ENCODE data around the gene KLHL29. TPM values are rescaled to one million over a fixed set of nuclear protein-coding genes. Genes with fewer than 3 reads are reported as not detected.

Gene KLHL29
- total RNA-seq, 1 donor from 2014 or later: 5.0 TPM

DNA sequence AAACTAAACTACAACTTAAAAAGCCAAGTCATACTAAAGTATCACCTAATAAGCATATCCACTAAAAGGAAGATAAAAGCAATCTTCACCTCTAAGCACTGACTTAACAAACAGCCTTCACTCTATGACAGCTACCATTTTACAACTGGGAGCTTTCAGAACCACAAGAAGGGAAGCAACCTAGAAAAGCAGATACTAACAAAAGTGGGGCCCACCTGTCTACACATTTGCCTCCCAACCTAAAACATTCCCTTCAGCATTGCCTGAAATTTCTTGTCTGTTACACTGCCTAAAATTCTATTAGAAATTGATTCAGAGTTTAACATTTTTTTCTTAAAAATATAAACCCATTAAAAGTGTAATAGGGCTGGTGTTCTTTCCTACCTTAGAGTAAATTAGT is 370.0 kb downstream of the KLHL29 start:
- no peak overlapping the region for H3K4me3 Mint-ChIP-seq (ENCODE audit: unreplicated experiment)
- TF ChIP-seq, protein P1, sequence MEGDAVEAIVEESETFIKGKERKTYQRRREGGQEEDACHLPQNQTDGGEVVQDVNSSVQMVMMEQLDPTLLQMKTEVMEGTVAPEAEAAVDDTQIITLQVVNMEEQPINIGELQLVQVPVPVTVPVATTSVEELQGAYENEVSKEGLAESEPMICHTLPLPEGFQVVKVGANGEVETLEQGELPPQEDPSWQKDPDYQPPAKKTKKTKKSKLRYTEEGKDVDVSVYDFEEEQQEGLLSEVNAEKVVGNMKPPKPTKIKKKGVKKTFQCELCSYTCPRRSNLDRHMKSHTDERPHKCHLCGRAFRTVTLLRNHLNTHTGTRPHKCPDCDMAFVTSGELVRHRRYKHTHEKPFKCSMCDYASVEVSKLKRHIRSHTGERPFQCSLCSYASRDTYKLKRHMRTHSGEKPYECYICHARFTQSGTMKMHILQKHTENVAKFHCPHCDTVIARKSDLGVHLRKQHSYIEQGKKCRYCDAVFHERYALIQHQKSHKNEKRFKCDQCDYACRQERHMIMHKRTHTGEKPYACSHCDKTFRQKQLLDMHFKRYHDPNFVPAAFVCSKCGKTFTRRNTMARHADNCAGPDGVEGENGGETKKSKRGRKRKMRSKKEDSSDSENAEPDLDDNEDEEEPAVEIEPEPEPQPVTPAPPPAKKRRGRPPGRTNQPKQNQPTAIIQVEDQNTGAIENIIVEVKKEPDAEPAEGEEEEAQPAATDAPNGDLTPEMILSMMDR (IDR thresholded peaks at IDR 0.05): no peak
- H3K27me3 Mint-ChIP-seq (ENCODE audit: unreplicated experiment): no peaks in the 10 kb centered on the region
- no peaks in the 10 kb centered on the region for H3K9me3 Mint-ChIP-seq (ENCODE audit: unreplicated experiment)
- H3K36me3 Mint-ChIP-seq (ENCODE audit: unreplicated experiment): peaks cover 47% of the 10 kb centered on the region
- DNase-seq (ENCODE audit: extremely low spot score, unreplicated experiment): no peak
- peaks cover 7% of the 10 kb centered on the region for H3K4me1 Mint-ChIP-seq (ENCODE audit: unreplicated experiment)
- no peak overlapping the region for H3K27ac Mint-ChIP-seq (ENCODE audit: unreplicated experiment)

DNA sequence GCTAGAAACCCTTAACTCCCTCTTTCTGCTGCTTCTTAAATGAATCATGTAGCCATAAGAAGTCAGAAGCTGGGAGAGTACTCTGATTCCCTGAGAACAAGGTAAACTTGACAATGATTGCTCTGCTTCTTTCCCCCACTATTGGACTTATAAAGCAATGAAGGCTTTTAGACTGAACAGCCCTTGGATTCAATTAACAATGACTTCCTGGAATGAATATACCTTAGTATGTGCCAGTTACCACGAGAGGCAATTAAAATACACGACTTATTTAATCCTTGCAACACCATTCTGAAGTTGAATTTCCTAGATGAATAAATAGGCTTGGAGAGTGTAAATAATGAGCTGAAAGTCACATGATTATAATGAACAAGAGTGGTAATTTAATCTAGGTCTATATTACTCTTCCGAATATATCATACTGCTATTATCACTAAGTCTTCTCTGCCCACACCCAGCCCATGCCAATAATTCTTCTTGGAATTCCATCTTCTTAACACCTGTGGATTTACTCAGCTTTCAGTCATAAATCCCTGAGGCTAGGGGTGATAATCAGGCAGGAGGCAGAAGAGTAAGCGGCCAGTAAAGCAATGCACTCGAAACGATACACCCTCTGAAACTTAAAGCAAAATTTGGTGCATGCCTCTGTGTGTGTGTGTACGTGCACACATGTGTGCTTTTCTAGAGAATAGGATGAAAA is 371.8 kb downstream of the KLHL29 start:
- DNase-seq (ENCODE audit: extremely low spot score, unreplicated experiment): no peak
- H3K27ac Mint-ChIP-seq (ENCODE audit: unreplicated experiment): no peak overlapping the region
- H3K36me3 Mint-ChIP-seq (ENCODE audit: unreplicated experiment): peaks cover 35% of the 10 kb centered on the region
- peaks cover 11% of the 10 kb centered on the region for H3K4me1 Mint-ChIP-seq (ENCODE audit: unreplicated experiment)
- H3K27me3 Mint-ChIP-seq (ENCODE audit: unreplicated experiment): no peaks in the 10 kb centered on the region
- TF ChIP-seq, protein P1 (IDR thresholded peaks at IDR 0.05): no peak
- no peaks in the 10 kb centered on the region for H3K9me3 Mint-ChIP-seq (ENCODE audit: unreplicated experiment)
- H3K4me3 Mint-ChIP-seq (ENCODE audit: unreplicated experiment): no peak overlapping the region

DNA sequence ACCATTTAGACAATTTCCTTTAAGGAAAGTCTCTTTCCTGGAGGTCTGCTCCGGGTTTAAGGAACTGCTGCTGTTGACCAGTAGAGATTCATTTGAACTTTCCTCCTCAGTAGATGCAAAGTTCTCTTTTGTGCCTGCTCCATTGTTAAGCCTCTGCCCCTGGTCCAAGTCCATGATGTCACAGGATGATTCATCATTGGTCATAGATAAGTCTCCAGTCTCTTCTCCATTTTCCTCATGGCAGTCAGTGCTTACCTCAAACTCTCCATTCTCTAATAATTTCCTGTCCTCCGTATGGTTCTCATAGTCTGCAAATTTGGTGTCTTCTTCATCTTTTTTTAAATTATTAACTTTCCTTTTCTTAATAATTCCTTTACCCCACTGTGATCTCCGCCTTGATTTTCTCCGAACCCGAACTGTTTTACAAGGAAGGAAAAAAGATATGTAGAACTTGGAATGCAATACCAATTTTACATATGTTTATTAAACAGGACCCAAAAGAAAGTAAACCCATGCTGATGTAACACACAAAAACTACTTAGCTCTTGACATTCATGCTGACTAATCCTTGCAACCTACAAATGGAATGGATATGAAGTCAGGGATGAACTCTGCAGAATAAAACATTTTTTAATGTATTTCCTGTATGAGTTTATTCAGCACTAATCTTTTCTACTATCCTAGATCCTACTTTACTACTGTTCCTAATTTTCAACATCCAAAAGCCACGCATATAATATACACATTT is 372.9 kb downstream of the KLHL29 start:
- H3K27me3 Mint-ChIP-seq (ENCODE audit: unreplicated experiment): no peaks in the 10 kb centered on the region
- H3K9me3 Mint-ChIP-seq (ENCODE audit: unreplicated experiment): no peaks in the 10 kb centered on the region
- H3K4me3 Mint-ChIP-seq (ENCODE audit: unreplicated experiment): no peak overlapping the region
- DNase-seq (ENCODE audit: extremely low spot score, unreplicated experiment): no peak
- H3K27ac Mint-ChIP-seq (ENCODE audit: unreplicated experiment): peak overlapping the region; percentile 16
- TF ChIP-seq, protein P1 (IDR thresholded peaks at IDR 0.05): no peak
- peaks cover 11% of the 10 kb centered on the region for H3K4me1 Mint-ChIP-seq (ENCODE audit: unreplicated experiment)
- H3K36me3 Mint-ChIP-seq (ENCODE audit: unreplicated experiment): peaks cover 32% of the 10 kb centered on the region
